Measurements from ENCODE around the gene METTL1. TPM values are rescaled to one million over a fixed set of nuclear protein-coding genes. Genes with fewer than 3 reads are reported as not detected.

Gene METTL1
- total and polyA plus RNA-seq, 2 experiments from 2014 or later, result 8.6 to 31.1 TPM

GRCh38 chr12:57797933-57798332 lies 26.0 kb upstream of the METTL1 start:
- H3K4me3 ChIP-seq, result no peak overlapping the region
- no peaks in the 10 kb centered on the region for H3K9me2 ChIP-seq (replicated peaks; ENCODE audit: insufficient read depth)
- H3K9me3 ChIP-seq (ENCODE audit: low read depth), result no peaks in the 10 kb centered on the region
- TF ChIP-seq CTCF (IDR thresholded peaks at IDR 0.05; ENCODE audit: poor library complexity) (no peak), EZH2phosphoT487 (IDR thresholded peaks at IDR 0.05; ENCODE audit: low read depth, severe bottlenecking, unreplicated experiment) (no peak), EZH2 (IDR thresholded peaks at IDR 0.05; ENCODE audit: borderline replicate concordance) (no peak)
- no peak for DNase-seq (ENCODE audit: low spot score)
- H2AFZ ChIP-seq, result no peak overlapping the region
- H3K4me2 ChIP-seq, result no peak overlapping the region
- no peak overlapping the region for H3K27ac ChIP-seq
- H3K27me3 ChIP-seq, result no peaks in the 10 kb centered on the region
- H4K20me1 ChIP-seq (ENCODE audit: insufficient read depth, poor library complexity, severe bottlenecking), result no peaks in the 10 kb centered on the region
- H3K4me1 ChIP-seq (ENCODE audit: insufficient read depth), result no peaks in the 10 kb centered on the region
- H3K36me3 ChIP-seq (replicated peaks; ENCODE audit: insufficient read depth, low read depth), result no peaks in the 10 kb centered on the region
- WGBS (ENCODE audit: low lambda C conversion rate, missing lambda C conversion rate), result 93% methylated on average over 1 of the region's 1 CpG
- no peaks in the 10 kb centered on the region for H3K79me2 ChIP-seq

- 97% methylated on average over 1 of the region's 1 CpG for WGBS (ENCODE audit: low lambda C conversion rate, missing lambda C conversion rate)
- Histone ChIP-seq H3K79me2 (no peaks in the 10 kb centered on the region), H3K27ac (no peak overlapping the region), H3K9me3 (ENCODE audit: low read depth) (no peaks in the 10 kb centered on the region), H3K4me1 (ENCODE audit: insufficient read depth) (no peaks in the 10 kb centered on the region), H3K36me3 (replicated peaks; ENCODE audit: insufficient read depth, low read depth) (no peaks in the 10 kb centered on the region), H3K27me3 (no peaks in the 10 kb centered on the region), H3K4me3 (no peak overlapping the region), H3K4me2 (no peak overlapping the region), H4K20me1 (ENCODE audit: insufficient read depth, poor library complexity, severe bottlenecking) (no peaks in the 10 kb centered on the region), H3K9me2 (replicated peaks; ENCODE audit: insufficient read depth) (no peaks in the 10 kb centered on the region), H2AFZ (no peak overlapping the region)
- no peak for TF ChIP-seq EZH2phosphoT487 (IDR thresholded peaks at IDR 0.05; ENCODE audit: low read depth, severe bottlenecking, unreplicated experiment)
- TF ChIP-seq EZH2 (IDR thresholded peaks at IDR 0.05; ENCODE audit: borderline replicate concordance), result no peak
- no peak for TF ChIP-seq CTCF (IDR thresholded peaks at IDR 0.05; ENCODE audit: poor library complexity)
- DNase-seq (ENCODE audit: low spot score), result no peak
Observed at GRCh38 chr12:57796996-57797395, 25.1 kb upstream of the METTL1 start.

- no peaks in the 10 kb centered on the region for H3K27me3 ChIP-seq
- TF ChIP-seq EZH2 (IDR thresholded peaks at IDR 0.05; ENCODE audit: borderline replicate concordance), result no peak
- TF ChIP-seq CTCF (IDR thresholded peaks at IDR 0.05; ENCODE audit: poor library complexity), result no peak
- 94% methylated on average over 6 of the region's 6 CpGs for WGBS (ENCODE audit: low lambda C conversion rate, missing lambda C conversion rate)
- H3K4me2 ChIP-seq, result no peak overlapping the region
- no peak overlapping the region for H3K27ac ChIP-seq
- H3K4me3 ChIP-seq, result no peak overlapping the region
- no peaks in the 10 kb centered on the region for H3K4me1 ChIP-seq (ENCODE audit: insufficient read depth)
- no peaks in the 10 kb centered on the region for H3K36me3 ChIP-seq (replicated peaks; ENCODE audit: insufficient read depth, low read depth)
- H3K9me2 ChIP-seq (replicated peaks; ENCODE audit: insufficient read depth), result no peaks in the 10 kb centered on the region
- H3K9me3 ChIP-seq (ENCODE audit: low read depth), result no peaks in the 10 kb centered on the region
- no peaks in the 10 kb centered on the region for H3K79me2 ChIP-seq
- H2AFZ ChIP-seq, result no peak overlapping the region
- H4K20me1 ChIP-seq (ENCODE audit: insufficient read depth, poor library complexity, severe bottlenecking), result no peaks in the 10 kb centered on the region
- no peak for DNase-seq (ENCODE audit: low spot score)
Observed at GRCh38 chr12:57795354-57795753, 23.4 kb upstream of the METTL1 start.

GRCh38 chr12:57793920-57794319 lies 22.0 kb upstream of the METTL1 start:
- no peaks in the 10 kb centered on the region for H3K4me1 ChIP-seq (ENCODE audit: insufficient read depth)
- DNase-seq (ENCODE audit: low spot score), result no peak
- H3K36me3 ChIP-seq (replicated peaks; ENCODE audit: insufficient read depth, low read depth), result no peaks in the 10 kb centered on the region
- H3K4me2 ChIP-seq, result no peak overlapping the region
- no peaks in the 10 kb centered on the region for H3K9me2 ChIP-seq (replicated peaks; ENCODE audit: insufficient read depth)
- 50% methylated on average over 1 of the region's 1 CpG for WGBS (ENCODE audit: low lambda C conversion rate, missing lambda C conversion rate)
- no peak overlapping the region for H2AFZ ChIP-seq
- no peaks in the 10 kb centered on the region for H3K27me3 ChIP-seq
- H3K27ac ChIP-seq, result peak overlapping the region; percentile 32
- no peaks in the 10 kb centered on the region for H3K9me3 ChIP-seq (ENCODE audit: low read depth)
- no peaks in the 10 kb centered on the region for H4K20me1 ChIP-seq (ENCODE audit: insufficient read depth, poor library complexity, severe bottlenecking)
- H3K79me2 ChIP-seq, result no peaks in the 10 kb centered on the region
- TF ChIP-seq EZH2phosphoT487 (IDR thresholded peaks at IDR 0.05; ENCODE audit: low read depth, severe bottlenecking, unreplicated experiment), result no peak
- TF ChIP-seq EZH2 (IDR thresholded peaks at IDR 0.05; ENCODE audit: borderline replicate concordance), result no peak
- TF ChIP-seq CTCF (IDR thresholded peaks at IDR 0.05; ENCODE audit: poor library complexity), result no peak
- H3K4me3 ChIP-seq, result no peak overlapping the region

Data from hepatocyte (in vitro differentiated cells).